Thoracic aorta (tissue), 2 donors: Measurements from ENCODE around the gene FOXD2. TPM values are rescaled to one million over a fixed set of nuclear protein-coding genes. Genes with fewer than 3 reads are reported as not detected.

ENCODE experiments used
- ATAC-seq: fragments of 150-250 bp; one replicate; pipeline ENCODE4 v1.8.0; 2017; ENCODE audit warnings: low read depth; ENCODE audit not compliant: insufficient number of reproducible peaks, low FRiP score
- DNase-seq: peaks from one replicate; pipeline ENCODE4 v3.0.0-alpha.2; 2020; ENCODE audit warnings: low spot score
- H3K27ac ChIP-seq, 2 donors: fragments of 200-600 bp; sonication (generic); 1 replicate in 1 of 2; 2 replicates in 1 of 2; pipeline ENCODE4 v1.5.1; 2016; ENCODE audit warnings: mild to moderate bottlenecking in 2 of 2, moderate library complexity in 2 of 2
- H3K27me3 ChIP-seq: fragments of 200-600 bp; sonication (generic); replicated peaks from 2 replicates; pipeline ENCODE4 v1.6.0; 2016; ENCODE audit warnings: mild to moderate bottlenecking; ENCODE audit not compliant: insufficient read depth
- H3K36me3 ChIP-seq: fragments of 200-600 bp; sonication (generic); one replicate; pipeline ENCODE4 v1.5.1; 2016
- H3K4me1 ChIP-seq, 2 donors: fragments of 200-600 bp; sonication (generic); 1 replicate in 1 of 2; 2 replicates in 1 of 2; pipeline versions ENCODE4 v1.5.1 to v1.6.0; 2016; ENCODE audit warnings: low read depth in 2 of 2, mild to moderate bottlenecking in 1 of 2; ENCODE audit not compliant: control insufficient read depth in 1 of 2
- H3K4me3 ChIP-seq: fragments of 200-600 bp; sonication (generic); 2 replicates; pipeline ENCODE4 v1.5.1; 2016; ENCODE audit warnings: mild to moderate bottlenecking
- H3K9me3 ChIP-seq: fragments of 200-600 bp; sonication (generic); 2 replicates; pipeline ENCODE4 v1.5.1; 2016
- CTCF ChIP-seq: fragments of 200-600 bp; sonication (generic); IDR thresholded peaks from one replicate; pipeline ENCODE4 v1.5.1; 2019; ENCODE audit warnings: antibody characterized with exemption
- total RNA-seq, 2 donors: library from RNA; depleted of rRNA; stranded (reverse); fragments of >200 nt; gene quantifications; one replicate each; pipeline versions ENCODE4 v1.1.0 to v1.2.3, GENCODE V29; 2016

The FOXD2 gene
- total RNA-seq, 2 donors from 2014 or later, result 4.9 TPM

- H3K36me3 ChIP-seq, result no peaks in the 10 kb centered on the region
- H3K9me3 ChIP-seq, result no peaks in the 10 kb centered on the region
- no peak overlapping the region for H3K4me3 ChIP-seq
- DNase-seq, result no peak
- no peak for TF ChIP-seq CTCF
- no peak for ATAC-seq
- H3K27me3 ChIP-seq, result no peaks in the 10 kb centered on the region
- H3K4me1 ChIP-seq, result no peaks in the 10 kb centered on the region
- H3K27ac ChIP-seq, result no peak overlapping the region
These were observed 28.4 kb upstream of the FOXD2 start for GRCh38 chr1:47409311-47410067.

GRCh38 chr1:47410068-47410455, 27.8 kb upstream of the FOXD2 start:
- no peak overlapping the region for H3K27ac ChIP-seq
- H3K4me1 ChIP-seq, result no peaks in the 10 kb centered on the region
- H3K9me3 ChIP-seq, result no peaks in the 10 kb centered on the region
- no peak for TF ChIP-seq CTCF
- DNase-seq, result no peak
- no peaks in the 10 kb centered on the region for H3K27me3 ChIP-seq
- ATAC-seq, result no peak
- H3K36me3 ChIP-seq, result no peaks in the 10 kb centered on the region
- no peak overlapping the region for H3K4me3 ChIP-seq

GRCh38 chr1:47411436-47411835, 26.4 kb upstream of the FOXD2 start:
- no peak overlapping the region for H3K4me3 ChIP-seq
- H3K9me3 ChIP-seq, result no peaks in the 10 kb centered on the region
- no peaks in the 10 kb centered on the region for H3K27me3 ChIP-seq
- no peak for TF ChIP-seq CTCF
- no peak overlapping the region for H3K27ac ChIP-seq
- no peaks in the 10 kb centered on the region for H3K36me3 ChIP-seq
- ATAC-seq, result no peak
- no peaks in the 10 kb centered on the region for H3K4me1 ChIP-seq
- no peak for DNase-seq

GRCh38 chr1:47412437-47412836, 25.4 kb upstream of the FOXD2 start:
- H3K36me3 ChIP-seq, result no peaks in the 10 kb centered on the region
- ATAC-seq, result no peak

More at GRCh38 chr1:47412437-47412836, 25.4 kb upstream of the FOXD2 start:
- DNase-seq, result no peak
- H3K4me1 ChIP-seq, result no peaks in the 10 kb centered on the region
- TF ChIP-seq CTCF, result no peak
- H3K4me3 ChIP-seq, result no peak overlapping the region
- H3K27ac ChIP-seq, result no peak overlapping the region
- no peaks in the 10 kb centered on the region for H3K9me3 ChIP-seq
- no peaks in the 10 kb centered on the region for H3K27me3 ChIP-seq
